Measurements from ENCODE around the gene FOLR1. TPM values are rescaled to one million over a fixed set of nuclear protein-coding genes. Genes with fewer than 3 reads are reported as not detected.
"Not testable (repeated sequence)": the region's sequence is repeated elsewhere in the genome, so short reads cannot be mapped to it uniquely, and the experiment has no call there.

The FOLR1 gene
- total and polyA plus RNA-seq, 3 donors from 2014 or later: 1.2 to 3.7 TPM; not detected in 1

DNA sequence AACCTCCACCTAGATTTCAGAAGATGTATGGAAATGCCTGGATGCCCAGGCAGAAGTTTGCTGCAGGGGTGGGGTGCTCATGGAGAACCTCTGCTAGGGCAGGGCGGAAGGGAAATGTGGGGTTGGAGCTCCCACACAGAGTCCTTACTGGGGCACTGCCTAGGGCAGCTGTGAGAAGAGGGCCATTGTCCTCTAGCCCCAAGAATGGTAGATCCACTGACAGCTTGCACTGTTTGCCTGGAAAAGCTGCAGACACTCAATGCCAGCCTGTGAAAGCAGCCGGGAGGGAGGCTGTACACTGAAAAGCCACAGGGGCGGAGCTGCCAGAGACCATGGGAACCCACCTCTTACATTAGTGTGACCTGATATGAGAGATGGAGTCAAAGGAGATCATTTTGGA, 22.2 kb upstream of the FOLR1 start:
- H3K27ac ChIP-seq; H3K4me3 ChIP-seq; H3K27me3 ChIP-seq; intact Hi-C loops (cut with DNase I; ENCODE audit: low total_unique reads); H3K36me3 ChIP-seq (ENCODE audit: low read depth, missing control alignments); H3K4me1 ChIP-seq; H3K9me3 ChIP-seq; DNase-seq: not testable (repeated sequence)
- WGBS, 2 donors: 82 to 87% methylated on average over 3 of the region's 3 CpGs

- WGBS, 2 donors: 81 to 86% methylated on average over 4 of the region's 4 CpGs
- intact Hi-C loops (cut with DNase I; ENCODE audit: low total_unique reads); H3K4me3 ChIP-seq; H3K27me3 ChIP-seq; H3K36me3 ChIP-seq (ENCODE audit: low read depth, missing control alignments); H3K9me3 ChIP-seq; DNase-seq; H3K4me1 ChIP-seq; H3K27ac ChIP-seq: not testable (repeated sequence)
These were observed 19.9 kb upstream of the FOLR1 start for GRCh38 chr11:72172043-72172442.

DNA sequence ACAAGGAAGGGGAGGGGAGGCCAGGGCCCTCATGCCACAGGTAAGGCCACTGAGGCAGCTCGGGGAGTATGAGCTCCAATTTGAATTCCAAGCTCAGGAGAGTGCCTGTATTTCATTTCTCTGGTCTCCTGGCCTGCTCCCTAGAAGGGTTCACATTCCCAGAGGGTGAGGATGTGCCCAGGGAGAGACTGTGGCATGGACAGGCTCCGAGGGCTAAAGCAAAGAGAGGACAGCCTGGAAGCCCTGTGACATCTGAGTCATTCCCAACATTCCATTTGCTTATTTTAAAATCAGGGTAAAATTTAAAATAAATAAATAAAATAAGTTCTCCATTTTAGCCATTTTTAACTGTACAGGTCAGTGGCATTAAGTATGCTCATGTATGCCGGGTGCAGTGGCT, 18.6 kb upstream of the FOLR1 start:
- TF ChIP-seq CTCF (IDR thresholded peaks at IDR 0.05) (no peak), POLR2A (IDR thresholded peaks at IDR 0.05) (no peak)
- Histone ChIP-seq H3K27me3 (no peaks in the 10 kb centered on the region), H3K36me3 (ENCODE audit: low read depth, missing control alignments) (no peaks in the 10 kb centered on the region), H3K27ac (no peak overlapping the region), H3K9me3 (no peaks in the 10 kb centered on the region), H3K4me3 (no peak overlapping the region), H3K4me1 (no peaks in the 10 kb centered on the region)
- no peak for DNase-seq
- intact Hi-C loops (cut with DNase I; ENCODE audit: low total_unique reads): no loop called here
- WGBS, 2 donors: 84 to 90% methylated on average over 3 of the region's 3 CpGs

DNA sequence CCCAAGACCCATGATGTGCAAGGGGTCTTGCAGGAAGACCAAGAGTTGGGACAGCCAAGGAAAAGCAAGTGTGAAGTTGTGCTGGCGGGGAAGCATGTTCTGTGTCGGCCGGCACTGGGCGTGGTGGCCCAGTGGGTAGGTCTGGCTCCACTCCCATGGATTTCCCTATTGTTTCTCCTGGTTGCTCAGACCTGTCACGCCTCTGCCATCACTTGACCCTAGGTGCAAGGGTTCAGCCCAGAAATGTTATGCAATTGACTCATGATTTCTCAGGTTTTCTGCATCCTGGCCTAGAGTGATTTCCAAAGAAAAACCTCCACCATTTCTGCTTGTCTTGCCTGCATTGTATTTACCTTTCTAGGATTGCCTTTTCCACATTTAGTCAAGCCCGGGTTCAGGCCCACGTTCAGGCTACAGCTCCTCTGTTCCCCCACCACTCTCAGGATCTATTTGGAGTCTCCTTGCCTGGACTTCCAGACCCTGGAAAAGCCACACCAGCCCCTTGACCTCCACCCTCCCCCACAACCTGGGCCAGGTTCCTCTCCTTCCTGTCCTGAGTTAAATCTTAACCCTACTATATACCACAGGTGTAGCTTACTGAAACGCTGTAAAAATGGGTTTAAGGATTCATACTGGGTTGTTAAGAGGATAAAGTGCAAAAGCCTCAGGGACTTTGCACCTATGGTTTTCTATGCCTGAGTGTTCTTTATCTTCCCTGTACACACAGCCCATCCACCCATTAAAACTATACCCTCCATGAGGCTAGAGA, 17.5 kb upstream of the FOLR1 start:
- H3K27ac ChIP-seq: no peak overlapping the region
- H3K4me3 ChIP-seq: no peak overlapping the region
- H3K4me1 ChIP-seq: no peaks in the 10 kb centered on the region
- intact Hi-C loops (cut with DNase I; ENCODE audit: low total_unique reads): no loop called here
- H3K27me3 ChIP-seq: no peaks in the 10 kb centered on the region
- no peaks in the 10 kb centered on the region for H3K9me3 ChIP-seq
- 89 to 91% methylated on average over 7 to 8 of the region's 8 CpGs for WGBS, 2 donors
- no peak for DNase-seq
- TF ChIP-seq CTCF (IDR thresholded peaks at IDR 0.05) (no peak), POLR2A (IDR thresholded peaks at IDR 0.05) (no peak)
- no peaks in the 10 kb centered on the region for H3K36me3 ChIP-seq (ENCODE audit: low read depth, missing control alignments)

DNA sequence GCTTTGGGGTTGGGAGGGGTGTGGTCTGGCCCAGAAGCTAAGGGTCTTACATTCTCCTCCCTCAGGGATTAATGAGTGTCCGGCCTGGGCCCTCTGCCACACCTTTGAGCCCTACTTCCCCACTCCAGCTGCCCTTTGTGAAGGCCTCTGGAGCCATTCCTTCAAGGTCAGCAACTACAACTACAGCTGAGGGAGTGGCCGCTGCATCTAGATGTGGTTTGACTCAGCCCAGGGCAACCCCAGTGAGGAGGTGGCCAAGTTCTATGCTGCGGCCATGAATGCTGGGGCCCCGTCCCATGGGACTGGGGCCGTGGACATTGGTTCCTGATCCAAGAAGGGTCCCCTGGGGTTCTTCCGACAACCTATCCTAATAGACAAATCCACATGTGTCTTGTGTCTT, 14.3 kb upstream of the FOLR1 start:
- Histone ChIP-seq H3K9me3 (no peaks in the 10 kb centered on the region), H3K36me3 (ENCODE audit: low read depth, missing control alignments) (no peaks in the 10 kb centered on the region), H3K27me3 (no peaks in the 10 kb centered on the region), H3K27ac (no peak overlapping the region), H3K4me1 (no peaks in the 10 kb centered on the region), H3K4me3 (no peak overlapping the region)
- intact Hi-C loops (cut with DNase I; ENCODE audit: low total_unique reads): no loop called here
- TF ChIP-seq POLR2A (IDR thresholded peaks at IDR 0.05): no peak
- TF ChIP-seq CTCF (IDR thresholded peaks at IDR 0.05): no peak
- 78 to 92% methylated on average over 2 to 6 of the region's 6 CpGs for WGBS, 2 donors
- DNase-seq: no peak
